Stomach (tissue), 4 donors: Measurements from ENCODE around the gene STK32C.

ENCODE experiments used
- POLR2A ChIP-seq, 4 donors: fragments of 450-650 bp; IDR thresholded peaks; one replicate each; pipeline ENCODE4 v1.6.1; 2016; ENCODE audit warnings: antibody characterized with exemption in 4 of 4, control low read depth in 2 of 4, mild to moderate bottlenecking in 1 of 4, moderate library complexity in 1 of 4
- POLR2AphosphoS5 ChIP-seq, 3 donors: sonication (generic); formaldehyde crosslinking; IDR thresholded peaks; one replicate each; pipeline ENCODE4 v1.6.1; 2016; ENCODE audit warnings: antibody characterized with exemption in 3 of 3
- TF ChIP-seq, protein P1 (sequence below), 7 experiments: fragments of 450-650 bp in 4 of 7; fragments of 200-600 bp in 3 of 7; sonication (generic) in 3 of 7; IDR thresholded peaks; one replicate each; pipeline ENCODE4 v1.5.1; 2016 to 2019; ENCODE audit warnings: antibody characterized with exemption in 7 of 7, control low read depth in 2 of 7, mild to moderate bottlenecking in 1 of 7

DNA sequence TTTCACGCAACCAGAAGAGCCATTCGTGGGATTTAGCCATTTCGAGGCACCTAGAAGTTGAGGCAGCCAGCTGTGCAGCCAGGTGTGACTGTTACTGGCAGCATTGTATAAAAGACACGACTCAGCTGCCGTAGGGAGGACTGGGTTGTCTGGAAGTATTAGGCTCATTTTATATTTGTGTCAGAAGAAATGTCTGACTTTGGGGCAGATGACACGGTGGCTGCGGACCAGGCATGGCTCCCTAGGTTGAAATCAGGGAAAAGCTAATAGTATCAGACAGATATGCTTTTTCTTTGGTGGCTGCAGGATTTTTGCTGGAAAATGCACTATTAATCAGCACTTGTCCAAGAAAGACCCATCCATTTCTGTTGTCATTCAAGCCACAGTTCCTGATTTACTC, 125.2 kb downstream of the STK32C start:
- TF ChIP-seq POLR2AphosphoS5 (IDR thresholded peaks at IDR 0.05) = no peak
- TF ChIP-seq, protein P1, sequence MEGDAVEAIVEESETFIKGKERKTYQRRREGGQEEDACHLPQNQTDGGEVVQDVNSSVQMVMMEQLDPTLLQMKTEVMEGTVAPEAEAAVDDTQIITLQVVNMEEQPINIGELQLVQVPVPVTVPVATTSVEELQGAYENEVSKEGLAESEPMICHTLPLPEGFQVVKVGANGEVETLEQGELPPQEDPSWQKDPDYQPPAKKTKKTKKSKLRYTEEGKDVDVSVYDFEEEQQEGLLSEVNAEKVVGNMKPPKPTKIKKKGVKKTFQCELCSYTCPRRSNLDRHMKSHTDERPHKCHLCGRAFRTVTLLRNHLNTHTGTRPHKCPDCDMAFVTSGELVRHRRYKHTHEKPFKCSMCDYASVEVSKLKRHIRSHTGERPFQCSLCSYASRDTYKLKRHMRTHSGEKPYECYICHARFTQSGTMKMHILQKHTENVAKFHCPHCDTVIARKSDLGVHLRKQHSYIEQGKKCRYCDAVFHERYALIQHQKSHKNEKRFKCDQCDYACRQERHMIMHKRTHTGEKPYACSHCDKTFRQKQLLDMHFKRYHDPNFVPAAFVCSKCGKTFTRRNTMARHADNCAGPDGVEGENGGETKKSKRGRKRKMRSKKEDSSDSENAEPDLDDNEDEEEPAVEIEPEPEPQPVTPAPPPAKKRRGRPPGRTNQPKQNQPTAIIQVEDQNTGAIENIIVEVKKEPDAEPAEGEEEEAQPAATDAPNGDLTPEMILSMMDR (IDR thresholded peaks at IDR 0.05) = no peak
- no peak for TF ChIP-seq POLR2A (IDR thresholded peaks at IDR 0.05)
